ENCODE measurements around the gene AKTIP.

GRCh38 chr16:53486230-53486629 is 16.8 kb downstream of the AKTIP start:
- TF ChIP-seq POLR2A (IDR thresholded peaks at IDR 0.05; ENCODE audit: borderline replicate concordance, extremely low read depth, insufficient read depth, insufficient read length): no peak
- no peak for TF ChIP-seq EZH2phosphoT487 (IDR thresholded peaks at IDR 0.05; ENCODE audit: borderline replicate concordance)
- TF ChIP-seq ZBTB33 (IDR thresholded peaks at IDR 0.05; ENCODE audit: extremely low read depth, insufficient replicate concordance, low read length): no peak
- no peak for TF ChIP-seq EZH2 (IDR thresholded peaks at IDR 0.05)
